Activated naive CD8-positive, alpha-beta T cell treated with anti-CD3 and anti-CD28 coated beads, Interleukin-2, amount 10 ng/mL, durations not matched to agents 7 days and 5 days (primary cell): Measurements from ENCODE around the gene INPP5K. TPM values are rescaled to one million over a fixed set of nuclear protein-coding genes. Genes with fewer than 3 reads are reported as not detected.

Experiments used
- ATAC-seq: fragments of 150-1000 bp; cut with Tn5 transposase; one replicate; pipeline ENCODE4 v1.10.0; 2021; ENCODE audit warnings: low read depth, moderate library complexity
- POLR2A ChIA-PET: fragments of 350-600 bp; sonication (Branson Sonifier 250); formaldehyde crosslinking; loops from one replicate; lab custom pipeline; 2021; ENCODE audit warnings: antibody characterized with exemption; lab: Charles Lee
- DNase-seq: peaks from one replicate; pipeline ENCODE4 v3.0.0; 2021
- H3K27ac Mint-ChIP-seq: one replicate; pipeline ENCODE4 v1.8.0; 2022; ENCODE audit warnings: mild to moderate bottlenecking, mixed read lengths
- H3K27me3 Mint-ChIP-seq: one replicate; pipeline ENCODE4 v1.8.0; 2022; ENCODE audit warnings: mild to moderate bottlenecking, moderate library complexity, mixed read lengths
- H3K36me3 Mint-ChIP-seq: one replicate; pipeline ENCODE4 v1.8.0; 2021; ENCODE audit warnings: mild to moderate bottlenecking, mixed read lengths
- H3K4me1 Mint-ChIP-seq: one replicate; pipeline ENCODE4 v1.8.0; 2021; ENCODE audit warnings: mixed read lengths
- H3K4me3 Mint-ChIP-seq: one replicate; pipeline ENCODE4 v1.8.0; 2022; ENCODE audit warnings: mild to moderate bottlenecking, moderate library complexity, mixed read lengths
- H3K9me3 Mint-ChIP-seq: one replicate; pipeline ENCODE4 v1.8.0; 2021; ENCODE audit warnings: mixed read lengths
- total RNA-seq, 2 experiments: library from RNA; stranded (reverse); gene quantifications; one replicate each; pipeline ENCODE4 v1.2.3, GENCODE V29; 2021

Gene INPP5K
- total RNA-seq, 2 experiments from 2014 or later, result 56.7 to 58.7 TPM

- Mint-ChIP-seq H3K9me3 (no peaks in the 10 kb centered on the region), H3K4me3 (no peak overlapping the region), H3K36me3 (peaks cover 4% of the 10 kb centered on the region), H3K27me3 (peaks cover 2% of the 10 kb centered on the region), H3K27ac (no peak overlapping the region), H3K4me1 (peaks cover 13% of the 10 kb centered on the region)
- POLR2A ChIA-PET, result interaction anchor here (1.6 kb wide), 1 partner anchor 11 kb away, joined by 3 read pairs; no protein-coding TSS in a partner anchor
- DNase-seq, result no peak
- no peak for ATAC-seq
These were observed 22.2 kb downstream of the INPP5K start for GRCh38 chr17:1494203-1494602.

GRCh38 chr17:1493291-1493980, 23.0 kb downstream of the INPP5K start:
- peaks cover 8% of the 10 kb centered on the region for H3K4me1 Mint-ChIP-seq
- peaks cover 7% of the 10 kb centered on the region for H3K27me3 Mint-ChIP-seq
- H3K4me3 Mint-ChIP-seq, result no peak overlapping the region
- no peak for DNase-seq
- no peaks in the 10 kb centered on the region for H3K9me3 Mint-ChIP-seq
- POLR2A ChIA-PET, result interaction anchor here (1.0 to 1.6 kb wide), 2 partner anchors 12 to 67 kb away, joined by 3 read pairs; no protein-coding TSS in a partner anchor
- no peak for ATAC-seq
- peaks cover 4% of the 10 kb centered on the region for H3K36me3 Mint-ChIP-seq
- no peak overlapping the region for H3K27ac Mint-ChIP-seq

GRCh38 chr17:1492249-1493206, 23.9 kb downstream of the INPP5K start, which contains the start of gene MYO1C:
MYO1C (minus strand) TSS chr17:1492686; CDS start chr17:1492487, 199 bp downstream.
- Mint-ChIP-seq H3K27ac (peak within 1 kb of the TSS; percentile 86), H3K27me3 (peaks cover 7% of the 10 kb centered on the region), H3K4me3 (peak within 1 kb of the TSS; percentile 89), H3K4me1 (peaks cover 9% of the 10 kb centered on the region), H3K36me3 (peaks cover 4% of the 10 kb centered on the region), H3K9me3 (no peaks in the 10 kb centered on the region)
- ATAC-seq, result no peak
- POLR2A ChIA-PET, result interaction anchor here (0.9 to 1.5 kb wide), 3 partner anchors 23 to 68 kb away, joined by 3 to 8 read pairs (median 5); partner anchors contain the start of gene INPP5K
- no peak for DNase-seq

GRCh38 chr17:1491443-1492248, 24.8 kb downstream of the INPP5K start:
- Mint-ChIP-seq H3K36me3 (peaks cover 3% of the 10 kb centered on the region), H3K4me1 (peaks cover 14% of the 10 kb centered on the region), H3K9me3 (no peaks in the 10 kb centered on the region), H3K27ac (peak overlapping the region; percentile 86), H3K4me3 (peak overlapping the region; percentile 89), H3K27me3 (peaks cover 7% of the 10 kb centered on the region)
- POLR2A ChIA-PET, result interaction anchor here (0.9 to 1.5 kb wide), 3 partner anchors 24 to 94 kb away, joined by 5 to 8 read pairs (median 5); partner anchors contain the start of gene INPP5K
- DNase-seq, result peak; percentile 77
- peak; percentile 62 for ATAC-seq

GRCh38 chr17:1490643-1491442, 25.6 kb downstream of the INPP5K start:
- H3K4me1 Mint-ChIP-seq, result peaks cover 14% of the 10 kb centered on the region
- DNase-seq (peak; percentile 80), ATAC-seq (peak; percentile 78)
- H3K27me3 Mint-ChIP-seq, result peaks cover 7% of the 10 kb centered on the region
- H3K27ac Mint-ChIP-seq, result peak overlapping the region; percentile 66
- POLR2A ChIA-PET, result interaction anchor here (1.3 to 1.4 kb wide), 2 partner anchors 26 to 93 kb away, joined by 4 to 5 read pairs; partner anchors contain the start of gene INPP5K
- H3K4me3 Mint-ChIP-seq, result peak overlapping the region; percentile 87
- no peaks in the 10 kb centered on the region for H3K9me3 Mint-ChIP-seq
- H3K36me3 Mint-ChIP-seq, result peaks cover 3% of the 10 kb centered on the region

- Mint-ChIP-seq H3K4me1 (peaks cover 17% of the 10 kb centered on the region), H3K27me3 (peaks cover 7% of the 10 kb centered on the region), H3K27ac (no peak overlapping the region), H3K4me3 (peak overlapping the region; percentile 29), H3K9me3 (no peaks in the 10 kb centered on the region), H3K36me3 (peaks cover 3% of the 10 kb centered on the region)
- DNase-seq, result no peak
- POLR2A ChIA-PET, result interaction anchor here (0.8 to 1.5 kb wide), 4 partner anchors 26 to 269 kb away, joined by 3 to 10 read pairs (median 5); partner anchors contain the start of genes INPP5K and YWHAE
- ATAC-seq, result no peak
These were observed 27.6 kb downstream of the INPP5K start for GRCh38 chr17:1488826-1489270.

- Mint-ChIP-seq H3K9me3 (no peaks in the 10 kb centered on the region), H3K4me3 (peak overlapping the region; percentile 84), H3K36me3 (peaks cover 3% of the 10 kb centered on the region), H3K27ac (peak overlapping the region; percentile 51), H3K4me1 (peaks cover 17% of the 10 kb centered on the region), H3K27me3 (peaks cover 7% of the 10 kb centered on the region)
- ATAC-seq (peak; percentile 11), DNase-seq (peak; percentile 87)
- POLR2A ChIA-PET, result interaction anchor here (0.9 to 1.5 kb wide), 6 partner anchors 25 to 91 kb away, joined by 3 to 10 read pairs (median 4); partner anchors contain the start of genes CRK, INPP5K and YWHAE
These were observed 28.2 kb downstream of the INPP5K start for GRCh38 chr17:1487939-1488825.

GRCh38 chr17:1486802-1487695, 29.4 kb downstream of the INPP5K start:
- peak overlapping the region; percentile 84 for H3K4me3 Mint-ChIP-seq
- POLR2A ChIA-PET, result interaction anchor here (0.9 to 1.5 kb wide), 7 partner anchors 9 to 90 kb away, joined by 3 to 10 read pairs (median 4); partner anchors contain the start of genes CRK and INPP5K
- peaks cover 3% of the 10 kb centered on the region for H3K36me3 Mint-ChIP-seq
- peaks cover 7% of the 10 kb centered on the region for H3K27me3 Mint-ChIP-seq
- peak; percentile 71 for DNase-seq
- ATAC-seq, result peak; percentile 4
- H3K27ac Mint-ChIP-seq, result peak overlapping the region; percentile 84
- H3K4me1 Mint-ChIP-seq, result peaks cover 17% of the 10 kb centered on the region
- H3K9me3 Mint-ChIP-seq, result no peaks in the 10 kb centered on the region

GRCh38 chr17:1485423-1486376, 30.7 kb downstream of the INPP5K start:
- Mint-ChIP-seq H3K36me3 (peaks cover 3% of the 10 kb centered on the region), H3K27me3 (peaks cover 5% of the 10 kb centered on the region), H3K4me1 (peaks cover 13% of the 10 kb centered on the region), H3K9me3 (no peaks in the 10 kb centered on the region), H3K4me3 (peak overlapping the region; percentile 84), H3K27ac (peak overlapping the region; percentile 84)
- ATAC-seq (peak; percentile 50), DNase-seq (peak; percentile 75)
- POLR2A ChIA-PET, result interaction anchor here (1.0 to 1.8 kb wide), 3 partner anchors 23 to 30 kb away, joined by 3 to 6 read pairs (median 4); partner anchors contain the start of genes CRK and INPP5K
